ENCODE measurements around the gene PYHIN1. TPM values are rescaled to one million over a fixed set of nuclear protein-coding genes. Genes with fewer than 3 reads are reported as not detected.

The PYHIN1 gene
- total RNA-seq, 1 experiment from 2014 or later = not detected

DNA sequence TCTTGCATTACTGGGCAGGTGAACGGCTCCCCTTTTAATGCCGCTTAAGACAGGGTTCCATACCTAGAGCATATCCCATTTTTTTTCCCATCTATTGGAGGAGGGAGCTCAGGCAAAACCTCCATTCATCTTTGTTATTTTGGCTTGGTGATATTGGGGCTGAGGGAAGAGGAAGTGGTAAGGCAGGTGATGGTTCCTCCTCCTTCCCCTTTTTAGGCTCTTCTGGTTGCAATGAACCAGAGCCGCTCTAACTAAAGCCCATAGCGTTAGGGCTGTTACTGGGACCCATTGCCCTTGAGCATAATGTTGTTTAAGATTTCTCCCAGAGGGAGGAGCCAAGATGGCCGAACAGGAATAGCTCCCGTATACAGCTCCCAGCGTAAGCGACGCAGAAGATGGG, 21.1 kb downstream of the PYHIN1 start:
- DNase-seq = no peak
- Histone ChIP-seq H3K4me3 (ENCODE audit: insufficient read depth, low read depth, low read length) (no peak overlapping the region; the same call in 1 of the 2 replicates), H3K27me3 (ENCODE audit: control insufficient read depth, insufficient read depth, low read length) (peaks cover 10% of the 10 kb centered on the region; the same call in 1 of the 2 replicates), H3K36me3 (replicated peaks; ENCODE audit: control insufficient read depth, insufficient read depth, low read length) (no peaks in the 10 kb centered on the region)

GRCh38 chr1:158961178-158961577, 29.8 kb downstream of the PYHIN1 start:
- no peak for DNase-seq
- Histone ChIP-seq H3K27me3 (ENCODE audit: control insufficient read depth, insufficient read depth, low read length) (no peaks in the 10 kb centered on the region), H3K4me3 (ENCODE audit: insufficient read depth, low read depth, low read length) (no peak overlapping the region), H3K36me3 (replicated peaks; ENCODE audit: control insufficient read depth, insufficient read depth, low read length) (no peaks in the 10 kb centered on the region)

GRCh38 chr1:158962983-158963382, 31.6 kb downstream of the PYHIN1 start:
- DNase-seq = no peak

DNA sequence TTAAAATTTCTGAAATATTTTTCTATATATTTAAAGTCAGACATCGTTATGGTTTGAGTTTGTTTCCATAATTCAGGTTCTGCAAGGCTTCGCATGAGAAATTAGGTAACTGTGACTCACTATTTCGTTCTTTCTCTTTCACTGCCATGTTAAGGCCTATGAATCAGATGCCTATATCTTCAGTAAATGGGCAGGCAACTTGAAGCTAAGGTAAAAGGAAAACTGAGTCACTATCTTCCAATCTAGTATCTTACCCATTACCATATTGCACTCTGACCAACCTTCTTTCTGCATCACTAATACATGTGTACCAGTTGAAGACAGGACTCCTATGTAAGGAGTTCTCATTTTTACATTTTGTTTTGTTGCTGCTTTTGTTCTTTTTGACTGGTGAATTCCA, 37.8 kb downstream of the PYHIN1 start:
- Histone ChIP-seq H3K36me3 (replicated peaks; ENCODE audit: control insufficient read depth, insufficient read depth, low read length) (no peaks in the 10 kb centered on the region), H3K4me3 (ENCODE audit: insufficient read depth, low read depth, low read length) (no peak overlapping the region), H3K27me3 (ENCODE audit: control insufficient read depth, insufficient read depth, low read length) (no peaks in the 10 kb centered on the region)
- DNase-seq = no peak

More at GRCh38 chr1:158962983-158963382, 31.6 kb downstream of the PYHIN1 start:
- H3K4me3 ChIP-seq (ENCODE audit: insufficient read depth, low read depth, low read length) = no peak overlapping the region
- no peaks in the 10 kb centered on the region for H3K27me3 ChIP-seq (ENCODE audit: control insufficient read depth, insufficient read depth, low read length)
- H3K36me3 ChIP-seq (replicated peaks; ENCODE audit: control insufficient read depth, insufficient read depth, low read length) = no peaks in the 10 kb centered on the region

- H3K36me3 ChIP-seq (replicated peaks; ENCODE audit: control insufficient read depth, insufficient read depth, low read length) = no peaks in the 10 kb centered on the region
- DNase-seq = no peak
- no peaks in the 10 kb centered on the region for H3K27me3 ChIP-seq (ENCODE audit: control insufficient read depth, insufficient read depth, low read length)
- no peak overlapping the region for H3K4me3 ChIP-seq (ENCODE audit: insufficient read depth, low read depth, low read length)
Measured at GRCh38 chr1:158969855-158970254, 38.5 kb downstream of the PYHIN1 start.

GRCh38 chr1:158972841-158973240, 41.5 kb downstream of the PYHIN1 start:
- no peak for DNase-seq
- H3K4me3 ChIP-seq (ENCODE audit: insufficient read depth, low read depth, low read length) = no peak overlapping the region
- no peaks in the 10 kb centered on the region for H3K27me3 ChIP-seq (ENCODE audit: control insufficient read depth, insufficient read depth, low read length)
- H3K36me3 ChIP-seq (replicated peaks; ENCODE audit: control insufficient read depth, insufficient read depth, low read length) = no peaks in the 10 kb centered on the region

- Histone ChIP-seq H3K4me3 (ENCODE audit: insufficient read depth, low read depth, low read length) (no peak overlapping the region), H3K36me3 (replicated peaks; ENCODE audit: control insufficient read depth, insufficient read depth, low read length) (no peaks in the 10 kb centered on the region), H3K27me3 (ENCODE audit: control insufficient read depth, insufficient read depth, low read length) (no peaks in the 10 kb centered on the region)
- DNase-seq = no peak
Measured at GRCh38 chr1:158976219-158976618, 44.9 kb downstream of the PYHIN1 start.

DNA sequence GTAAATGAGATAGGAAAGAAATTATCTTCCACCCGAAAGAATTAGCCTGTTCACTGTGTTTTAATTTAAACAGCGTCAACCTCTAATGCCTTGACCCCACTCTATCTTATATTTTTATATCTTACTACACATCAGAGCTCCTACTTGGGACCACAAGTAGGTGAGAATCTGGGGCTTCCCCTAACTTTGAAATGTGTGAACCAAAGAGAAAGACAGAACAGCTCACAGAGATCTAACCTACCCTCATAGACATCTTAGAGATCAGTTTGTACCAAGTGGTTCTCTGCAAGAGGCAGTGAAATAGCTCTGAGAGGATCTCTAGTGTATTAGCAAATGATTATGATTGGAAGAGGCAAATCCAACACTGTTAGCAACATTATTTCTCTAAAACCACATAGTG, 47.4 kb downstream of the PYHIN1 start:
- H3K27me3 ChIP-seq (ENCODE audit: control insufficient read depth, insufficient read depth, low read length) = no peaks in the 10 kb centered on the region
- DNase-seq = no peak
- H3K4me3 ChIP-seq (ENCODE audit: insufficient read depth, low read depth, low read length) = no peak overlapping the region
- H3K36me3 ChIP-seq (replicated peaks; ENCODE audit: control insufficient read depth, insufficient read depth, low read length) = no peaks in the 10 kb centered on the region

- H3K4me3 ChIP-seq (ENCODE audit: insufficient read depth, low read depth, low read length) = no peak overlapping the region
- no peak for DNase-seq
- no peaks in the 10 kb centered on the region for H3K36me3 ChIP-seq (replicated peaks; ENCODE audit: control insufficient read depth, insufficient read depth, low read length)
- no peaks in the 10 kb centered on the region for H3K27me3 ChIP-seq (ENCODE audit: control insufficient read depth, insufficient read depth, low read length)
Measured at GRCh38 chr1:158979229-158979628, 47.9 kb downstream of the PYHIN1 start.

DNA sequence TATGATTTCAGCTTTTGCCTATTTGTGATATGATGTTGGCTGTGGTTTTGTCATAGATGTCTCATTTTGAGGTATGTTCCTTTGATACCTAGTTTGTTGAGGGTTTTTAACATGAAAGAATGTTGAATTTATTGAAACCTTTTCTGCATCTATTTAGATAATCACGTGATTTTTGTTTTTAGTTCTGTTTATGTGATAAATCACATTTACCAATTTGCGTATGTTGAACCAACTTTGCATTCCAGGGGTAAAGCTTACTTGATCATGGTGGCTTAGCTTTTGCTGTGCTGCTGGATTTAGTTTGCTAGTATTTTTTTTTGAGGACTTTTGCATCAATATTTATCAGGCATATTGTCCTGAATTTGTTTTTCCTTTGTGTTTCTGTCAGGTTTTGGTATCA, 51.9 kb downstream of the PYHIN1 start:
- Histone ChIP-seq H3K4me3 (ENCODE audit: insufficient read depth, low read depth, low read length) (no peak overlapping the region), H3K27me3 (ENCODE audit: control insufficient read depth, insufficient read depth, low read length) (no peaks in the 10 kb centered on the region), H3K36me3 (replicated peaks; ENCODE audit: control insufficient read depth, insufficient read depth, low read length) (no peaks in the 10 kb centered on the region)
- DNase-seq = no peak

DNA sequence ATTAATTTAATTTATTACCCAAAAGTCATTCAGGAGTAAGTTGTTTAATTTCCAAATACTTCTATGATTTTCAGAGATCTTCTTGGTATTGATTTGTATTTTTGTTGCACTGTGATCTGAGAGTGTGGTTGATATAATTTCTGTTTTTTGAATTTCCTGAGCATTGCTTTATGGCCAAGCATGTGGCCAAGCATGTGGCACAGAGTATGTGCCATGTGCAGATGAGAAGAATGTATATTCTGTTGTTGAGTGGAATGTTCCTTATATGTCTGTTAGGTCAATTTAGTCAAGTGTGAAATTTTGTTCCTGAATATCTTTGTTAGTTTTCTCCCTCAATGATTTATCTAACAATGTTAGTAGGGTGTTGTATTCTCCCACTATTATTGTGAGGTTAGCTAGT, 53.0 kb downstream of the PYHIN1 start:
- no peaks in the 10 kb centered on the region for H3K36me3 ChIP-seq (replicated peaks; ENCODE audit: control insufficient read depth, insufficient read depth, low read length)
- H3K4me3 ChIP-seq (ENCODE audit: insufficient read depth, low read depth, low read length) = no peak overlapping the region
- DNase-seq = no peak
- no peaks in the 10 kb centered on the region for H3K27me3 ChIP-seq (ENCODE audit: control insufficient read depth, insufficient read depth, low read length)

DNA sequence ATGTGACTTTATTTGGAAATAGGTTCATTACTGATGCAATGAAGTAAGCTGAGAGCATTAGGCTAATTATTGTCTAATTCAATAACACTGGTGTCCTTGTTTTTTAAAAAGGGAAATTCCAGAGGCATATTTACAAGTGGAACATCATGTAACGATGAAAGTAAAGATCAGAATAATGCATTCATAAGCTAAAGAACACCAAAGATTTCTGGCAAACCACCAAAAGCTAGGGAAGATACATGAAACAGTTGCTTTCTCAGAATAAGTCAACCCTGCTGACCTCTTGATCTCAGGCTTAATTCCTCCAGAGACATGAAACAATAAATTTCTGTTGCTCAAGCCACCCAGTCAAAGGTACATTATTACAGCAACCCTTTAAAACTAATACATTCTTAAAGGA, 58.1 kb downstream of the PYHIN1 start:
- no peaks in the 10 kb centered on the region for H3K27me3 ChIP-seq (ENCODE audit: control insufficient read depth, insufficient read depth, low read length)
- no peak overlapping the region for H3K4me3 ChIP-seq (ENCODE audit: insufficient read depth, low read depth, low read length)
- no peak for DNase-seq
- H3K36me3 ChIP-seq (replicated peaks; ENCODE audit: control insufficient read depth, insufficient read depth, low read length) = no peaks in the 10 kb centered on the region

DNA sequence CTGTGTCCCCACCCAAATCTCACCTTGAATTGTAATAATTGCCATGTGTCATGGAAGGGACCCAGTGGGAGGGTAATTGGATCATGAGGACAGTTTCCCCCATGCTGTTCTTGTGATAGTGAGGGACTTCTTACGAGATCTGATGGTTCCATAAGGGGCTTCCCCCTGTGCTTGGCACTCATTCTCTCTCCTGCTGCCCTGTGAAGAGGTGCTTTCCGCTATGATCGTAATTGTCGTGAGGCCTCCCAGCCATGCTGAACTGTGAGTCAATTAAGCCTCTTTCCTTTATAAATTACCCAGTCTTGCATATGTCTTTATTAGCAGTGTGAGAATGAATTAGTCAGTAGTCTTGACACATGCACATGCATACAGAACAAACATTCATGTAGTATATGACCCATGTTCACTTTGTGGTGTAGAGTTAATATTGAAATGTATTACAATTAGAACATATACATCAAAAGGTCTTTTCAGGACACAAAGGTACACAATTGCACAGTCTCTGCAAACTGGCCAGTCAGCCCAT, 61.5 kb downstream of the PYHIN1 start:
- Histone ChIP-seq H3K27me3 (ENCODE audit: control insufficient read depth, insufficient read depth, low read length) (no peaks in the 10 kb centered on the region), H3K36me3 (replicated peaks; ENCODE audit: control insufficient read depth, insufficient read depth, low read length) (no peaks in the 10 kb centered on the region), H3K4me3 (ENCODE audit: insufficient read depth, low read depth, low read length) (no peak overlapping the region)
- DNase-seq = no peak

DNA sequence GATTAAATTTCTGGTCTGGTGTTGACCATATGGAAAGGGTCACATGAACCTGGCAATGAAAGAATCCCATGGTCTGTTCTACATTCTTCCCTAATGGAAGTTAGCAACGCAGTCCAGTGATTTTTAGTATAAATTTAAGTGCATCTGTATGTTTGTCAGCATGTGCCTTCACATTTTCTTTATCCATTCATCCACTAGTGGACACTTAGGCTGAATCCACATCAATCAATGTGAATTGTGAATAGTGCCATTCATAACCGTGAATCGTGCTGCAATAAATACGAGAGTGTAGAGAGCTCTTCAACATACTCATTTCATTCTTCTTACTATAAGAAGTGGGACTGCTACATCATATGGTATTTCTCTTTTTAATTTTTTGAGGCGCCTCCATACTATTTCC, 65.6 kb downstream of the PYHIN1 start:
- DNase-seq = no peak
- H3K27me3 ChIP-seq (ENCODE audit: control insufficient read depth, insufficient read depth, low read length) = no peaks in the 10 kb centered on the region
- H3K36me3 ChIP-seq (replicated peaks; ENCODE audit: control insufficient read depth, insufficient read depth, low read length) = no peaks in the 10 kb centered on the region
- no peak overlapping the region for H3K4me3 ChIP-seq (ENCODE audit: insufficient read depth, low read depth, low read length)

DNA sequence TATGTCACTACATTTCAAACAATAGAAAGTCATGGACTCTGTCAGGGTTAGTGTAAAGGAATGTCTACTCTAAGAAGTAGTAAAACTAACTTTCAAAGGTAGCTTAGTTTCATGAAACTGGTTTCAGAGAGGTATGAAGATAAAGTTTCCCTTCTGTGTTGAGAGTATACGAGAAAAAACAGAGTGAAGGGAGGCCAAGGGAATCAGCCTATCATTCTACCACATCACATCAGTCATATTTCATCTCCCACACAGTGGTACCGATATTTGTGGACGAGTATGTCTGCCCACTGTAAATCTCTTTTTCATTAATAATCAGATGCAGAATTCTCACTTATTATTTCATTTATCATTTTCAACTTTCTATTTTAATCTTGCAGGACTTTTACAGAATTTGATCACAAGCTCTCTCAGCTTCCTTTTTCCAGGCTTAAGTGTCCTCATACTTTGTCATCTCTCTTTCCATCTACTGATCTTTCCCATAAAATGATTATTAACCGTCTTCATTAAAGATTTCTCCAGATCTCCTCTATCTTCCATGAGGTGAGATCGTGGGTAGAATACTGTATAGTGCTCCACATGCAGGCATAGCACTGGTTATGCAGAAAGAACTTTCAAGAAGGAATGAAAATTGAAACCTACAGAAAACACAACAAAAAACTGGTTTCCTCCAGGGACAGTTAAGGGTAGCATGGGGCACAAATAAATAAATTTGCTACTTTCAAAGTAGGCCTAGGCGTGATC, 66.9 kb downstream of the PYHIN1 start:
- Histone ChIP-seq H3K27me3 (ENCODE audit: control insufficient read depth, insufficient read depth, low read length) (no peaks in the 10 kb centered on the region), H3K4me3 (ENCODE audit: insufficient read depth, low read depth, low read length) (no peak overlapping the region), H3K36me3 (replicated peaks; ENCODE audit: control insufficient read depth, insufficient read depth, low read length) (no peaks in the 10 kb centered on the region)
- DNase-seq = no peak
